IPS-20b (cell line): ENCODE results near the gene FAM162B.
A peak's percentile ranks its signal among the peaks of the same experiment; 100 is the strongest.

Experiments used
- H3K27ac ChIP-seq: one replicate; pipeline ENCODE4 v1.5.1; 2013; ENCODE audit warnings: low read length
- H3K27me3 ChIP-seq: 2 replicates; pipeline ENCODE4 v1.6.1; 2013; ENCODE audit warnings: mild to moderate bottlenecking, low read length, inconsistent platforms; ENCODE audit not compliant: insufficient read depth
- H3K36me3 ChIP-seq: 2 replicates; pipeline ENCODE4 v1.6.1; 2013; ENCODE audit warnings: low read depth, mild to moderate bottlenecking, inconsistent platforms, low read length, moderate library complexity; ENCODE audit not compliant: insufficient read depth
- H3K4me1 ChIP-seq: 2 replicates; pipeline ENCODE4 v1.6.1; 2013; ENCODE audit warnings: mild to moderate bottlenecking, control low read depth, inconsistent platforms, low read length, moderate library complexity; ENCODE audit not compliant: insufficient read depth
- H3K4me3 ChIP-seq: 2 replicates; pipeline ENCODE4 v1.5.1; 2013; ENCODE audit warnings: mild to moderate bottlenecking, low read length, inconsistent platforms
- H3K9ac ChIP-seq: 2 replicates; pipeline ENCODE4 v1.6.1; 2013; ENCODE audit warnings: low read depth, mild to moderate bottlenecking, inconsistent platforms, low read length, moderate library complexity
- H3K9me3 ChIP-seq: 2 replicates; pipeline ENCODE4 v1.6.1; 2013; ENCODE audit warnings: mild to moderate bottlenecking, low read depth, low read length, inconsistent platforms; ENCODE audit not compliant: insufficient read depth

The FAM162B gene

DNA sequence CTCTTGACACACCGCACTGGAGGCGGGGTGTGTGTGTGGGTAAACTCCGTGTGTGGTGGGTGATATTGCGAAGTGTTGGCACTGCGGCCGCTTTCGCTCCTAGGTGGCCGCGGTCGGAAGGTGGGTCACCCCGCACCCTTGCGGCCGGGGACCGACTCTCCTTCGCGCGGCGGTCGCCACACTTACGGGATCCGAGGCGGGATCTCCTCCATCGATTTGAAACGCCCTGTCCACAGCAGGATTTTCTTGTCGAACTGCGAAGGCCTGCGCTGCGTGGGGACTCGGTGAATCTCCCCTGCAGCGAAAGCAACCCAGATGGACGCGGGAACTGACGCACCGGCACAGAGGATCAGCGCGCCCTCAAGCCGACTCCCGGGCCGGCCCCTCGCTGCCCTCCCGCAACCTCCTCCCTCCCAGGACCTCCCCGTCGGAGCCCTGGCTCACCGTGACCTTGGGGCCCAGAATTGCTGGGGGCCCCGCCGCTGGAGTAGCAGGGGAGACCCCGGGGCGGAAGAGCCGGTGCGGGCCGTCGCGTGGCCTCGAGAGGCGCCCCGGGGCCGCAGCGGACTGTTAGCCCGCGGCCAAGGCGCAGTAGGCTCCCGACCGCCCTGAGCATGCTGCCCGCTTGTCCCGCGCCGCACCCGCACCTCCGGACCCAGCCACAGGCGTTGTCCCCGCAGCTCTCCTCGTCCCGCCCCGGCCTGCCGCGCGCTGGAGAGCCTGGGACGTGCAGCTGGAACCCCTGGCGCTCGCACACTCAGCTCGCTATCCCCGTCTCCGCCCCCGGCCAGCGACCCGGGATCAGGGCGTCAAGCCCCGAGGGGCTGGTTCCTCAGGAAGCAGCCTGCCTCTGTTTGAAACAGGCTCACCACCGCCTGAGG, at the start of gene FAM162B:
TSS of gene FAM162B (minus strand) at position 759 of the 881 bp plus-strand sequence. CDS start at position 616, 143 bp downstream.
- Histone ChIP-seq H3K36me3 (no peaks in the 10 kb centered on the region), H3K9ac (peak within 1 kb of the TSS; percentile 46; the same call in 1 of the 2 replicates), H3K27me3 (peaks cover 47% of the 10 kb centered on the region), H3K9me3 (no peaks in the 10 kb centered on the region), H3K27ac (no peak within 1 kb of the TSS), H3K4me3 (peak within 1 kb of the TSS; percentile 84), H3K4me1 (peaks cover 4% of the 10 kb centered on the region; the same call in 1 of the 2 replicates)

DNA sequence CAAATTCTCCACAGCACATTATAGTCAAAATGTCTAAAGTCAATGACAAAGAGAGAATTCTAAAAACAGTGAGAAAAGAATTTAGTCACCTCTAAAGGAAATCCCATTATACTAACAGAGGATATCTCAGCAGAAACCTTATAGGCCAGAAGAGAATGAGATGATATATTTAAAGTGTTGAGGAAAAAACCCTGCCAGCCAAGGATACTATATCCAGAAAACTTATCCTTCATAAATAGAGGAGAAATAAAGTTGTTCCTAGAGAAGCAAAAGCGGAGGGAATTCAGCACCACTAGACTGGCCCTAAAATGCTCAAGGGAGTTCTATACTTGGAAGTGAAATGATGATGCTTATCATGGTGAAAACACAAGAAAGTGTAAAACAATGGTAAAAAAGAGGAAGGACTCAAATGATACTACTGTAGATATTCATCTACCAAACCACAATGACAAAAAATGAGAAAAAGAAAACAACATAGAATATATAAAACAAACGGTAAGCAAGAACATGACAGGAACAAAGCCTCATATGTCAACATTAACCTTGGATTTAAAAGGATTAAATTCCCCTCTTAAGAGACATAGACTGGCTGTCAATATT, 46.6 kb upstream of the FAM162B start:
- Histone ChIP-seq H3K36me3 (no peaks in the 10 kb centered on the region), H3K27me3 (no peaks in the 10 kb centered on the region), H3K27ac (no peak overlapping the region), H3K9me3 (no peaks in the 10 kb centered on the region; the same call in 1 of the 2 replicates), H3K4me3 (no peak overlapping the region), H3K9ac (no peak overlapping the region), H3K4me1 (no peaks in the 10 kb centered on the region)

DNA sequence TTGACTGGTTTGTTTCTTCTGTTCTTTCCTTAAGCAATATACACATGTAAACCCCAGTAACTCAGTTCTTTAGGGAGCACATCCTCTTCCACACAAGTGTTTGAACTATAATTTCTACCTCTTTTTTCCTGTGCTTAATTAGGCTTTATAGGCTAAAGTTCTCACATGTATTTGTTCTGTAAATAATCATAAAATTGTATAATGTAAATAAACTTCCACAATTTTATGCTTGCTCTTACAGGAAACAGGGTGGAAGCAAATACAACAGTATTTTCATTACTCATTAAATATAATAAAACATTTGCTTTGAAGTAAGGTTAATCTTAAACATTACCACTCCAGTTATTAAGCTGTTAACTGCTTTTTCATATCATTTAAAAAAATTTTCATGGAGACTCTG, 36.5 kb upstream of the FAM162B start:
- no peaks in the 10 kb centered on the region for H3K27me3 ChIP-seq
- H3K4me3 ChIP-seq: no peak overlapping the region
- no peak overlapping the region for H3K9ac ChIP-seq
- H3K4me1 ChIP-seq: peaks cover 3% of the 10 kb centered on the region; the same call in 1 of the 2 replicates
- no peaks in the 10 kb centered on the region for H3K36me3 ChIP-seq
- H3K9me3 ChIP-seq: no peaks in the 10 kb centered on the region
- H3K27ac ChIP-seq: no peak overlapping the region

DNA sequence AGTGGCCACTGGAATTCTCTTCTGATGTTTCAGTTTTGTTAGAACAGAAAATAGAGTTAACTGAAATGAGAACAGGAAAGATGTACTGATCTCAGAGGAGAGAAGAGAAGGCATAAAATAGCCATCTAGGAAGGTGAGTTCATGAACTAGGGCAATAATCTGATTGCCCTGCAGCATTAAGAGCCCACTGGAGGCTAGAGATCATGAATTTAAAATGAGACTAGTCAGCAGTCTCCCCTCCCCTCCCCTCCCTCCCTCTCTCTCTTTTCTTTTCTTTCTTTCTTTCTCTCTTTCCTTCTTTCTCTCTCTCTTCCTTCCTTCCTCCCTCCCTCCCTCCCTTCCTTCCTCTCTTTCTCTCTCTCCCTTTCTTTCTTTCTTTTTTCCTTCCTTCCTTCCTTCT, 34.4 kb upstream of the FAM162B start:
- Histone ChIP-seq H3K9me3 (no peaks in the 10 kb centered on the region), H3K9ac (no peak overlapping the region), H3K27ac (no peak overlapping the region), H3K4me3 (no peak overlapping the region), H3K27me3 (no peaks in the 10 kb centered on the region), H3K36me3 (no peaks in the 10 kb centered on the region), H3K4me1 (peaks cover 3% of the 10 kb centered on the region; the same call in 1 of the 2 replicates)

DNA sequence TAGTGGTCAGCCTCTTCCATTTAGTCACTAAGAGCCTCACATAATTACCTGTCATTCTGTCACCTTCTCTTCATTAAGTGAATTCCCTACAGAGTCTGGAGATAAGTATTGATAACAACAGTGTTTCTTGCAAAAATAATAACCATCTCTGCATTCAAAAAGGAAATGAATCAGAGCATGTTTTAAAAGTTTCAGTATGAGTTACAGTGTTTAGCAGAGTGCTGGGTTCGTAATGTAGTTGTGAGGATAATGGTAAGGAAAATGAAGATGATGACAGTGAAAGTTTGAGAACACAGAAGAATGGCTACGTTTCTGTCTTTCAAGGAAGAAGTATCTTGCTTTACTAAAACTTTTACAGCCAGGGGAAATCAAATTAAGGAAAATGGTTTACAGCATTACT, 32.1 kb upstream of the FAM162B start:
- Histone ChIP-seq H3K9me3 (no peaks in the 10 kb centered on the region), H3K27ac (no peak overlapping the region), H3K4me1 (no peaks in the 10 kb centered on the region), H3K9ac (no peak overlapping the region), H3K4me3 (no peak overlapping the region), H3K27me3 (no peaks in the 10 kb centered on the region), H3K36me3 (no peaks in the 10 kb centered on the region)

DNA sequence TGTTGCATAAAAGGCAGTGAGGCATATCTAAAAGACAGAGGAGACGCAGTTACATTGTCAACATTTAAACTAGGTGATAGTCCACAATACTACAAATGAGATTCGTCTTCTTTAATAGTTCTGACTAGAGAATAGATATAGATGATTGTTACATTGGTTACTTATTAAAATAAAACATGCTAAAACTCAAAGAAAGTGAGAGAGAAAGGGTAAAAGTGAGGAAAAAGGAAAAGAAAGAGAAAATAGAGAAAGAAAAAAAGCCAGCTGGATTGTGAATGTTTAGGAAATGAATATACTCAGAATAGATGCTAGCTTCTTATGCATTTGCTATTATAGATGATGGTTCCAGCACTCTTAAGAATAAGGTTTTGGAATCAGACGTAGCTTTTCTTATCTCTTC, 27.7 kb upstream of the FAM162B start:
- H3K27ac ChIP-seq: no peak overlapping the region
- H3K9ac ChIP-seq: no peak overlapping the region
- H3K4me3 ChIP-seq: no peak overlapping the region
- H3K27me3 ChIP-seq: no peaks in the 10 kb centered on the region
- no peaks in the 10 kb centered on the region for H3K4me1 ChIP-seq
- no peaks in the 10 kb centered on the region for H3K9me3 ChIP-seq
- H3K36me3 ChIP-seq: no peaks in the 10 kb centered on the region

DNA sequence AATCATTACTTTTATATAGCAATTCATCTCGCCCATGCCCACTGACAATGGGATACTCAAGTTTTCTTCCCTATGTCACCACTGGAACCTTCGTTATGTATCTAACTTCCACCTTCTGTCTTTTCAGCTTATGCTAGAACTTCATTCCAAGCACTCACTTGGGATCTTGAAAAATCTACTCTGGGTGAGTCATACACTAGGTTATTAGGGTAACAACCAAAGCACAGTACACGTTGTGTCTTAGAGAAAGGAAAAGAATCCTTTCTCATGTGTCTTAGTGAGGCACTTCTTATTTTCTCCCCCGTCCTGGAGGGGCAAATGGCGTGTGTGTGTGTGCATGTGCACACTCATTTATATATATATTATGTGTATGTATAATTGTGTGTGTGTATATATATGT, 18.3 kb upstream of the FAM162B start:
- Histone ChIP-seq H3K27me3 (no peaks in the 10 kb centered on the region), H3K4me3 (no peak overlapping the region), H3K9ac (no peak overlapping the region), H3K27ac (no peak overlapping the region), H3K36me3 (no peaks in the 10 kb centered on the region), H3K9me3 (no peaks in the 10 kb centered on the region; the same call in 1 of the 2 replicates), H3K4me1 (no peaks in the 10 kb centered on the region)

DNA sequence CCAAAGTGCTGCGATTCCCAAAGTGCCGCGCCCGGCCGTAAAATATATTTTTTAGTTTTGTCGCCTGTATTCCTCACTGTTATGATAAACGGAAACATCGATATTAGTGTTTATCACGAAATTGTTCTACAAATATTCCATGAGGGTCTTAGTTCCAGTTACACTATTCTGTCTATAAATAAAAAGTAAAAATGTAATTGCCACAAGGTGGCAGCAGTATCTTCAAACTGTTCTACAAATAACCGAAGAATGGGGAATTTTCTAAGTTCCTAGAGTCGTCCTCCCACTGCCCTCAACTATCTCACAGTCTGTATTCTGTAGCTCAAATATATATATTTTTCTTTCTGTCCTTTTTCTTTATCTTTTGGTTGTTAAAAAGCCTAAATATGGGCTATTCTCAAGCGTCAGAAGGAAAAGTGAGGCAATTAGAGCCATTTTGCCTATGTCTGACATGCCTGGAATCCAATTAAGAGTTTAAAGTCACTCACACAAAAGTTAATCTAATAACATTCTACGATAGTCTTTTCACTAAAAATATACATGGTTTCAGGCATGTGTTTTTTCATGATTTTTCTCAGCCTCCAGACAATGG, 14.2 kb upstream of the FAM162B start:
- H3K27me3 ChIP-seq: no peaks in the 10 kb centered on the region
- H3K9ac ChIP-seq: no peak overlapping the region
- H3K36me3 ChIP-seq: no peaks in the 10 kb centered on the region
- no peaks in the 10 kb centered on the region for H3K9me3 ChIP-seq
- H3K27ac ChIP-seq: no peak overlapping the region
- no peaks in the 10 kb centered on the region for H3K4me1 ChIP-seq
- H3K4me3 ChIP-seq: no peak overlapping the region

DNA sequence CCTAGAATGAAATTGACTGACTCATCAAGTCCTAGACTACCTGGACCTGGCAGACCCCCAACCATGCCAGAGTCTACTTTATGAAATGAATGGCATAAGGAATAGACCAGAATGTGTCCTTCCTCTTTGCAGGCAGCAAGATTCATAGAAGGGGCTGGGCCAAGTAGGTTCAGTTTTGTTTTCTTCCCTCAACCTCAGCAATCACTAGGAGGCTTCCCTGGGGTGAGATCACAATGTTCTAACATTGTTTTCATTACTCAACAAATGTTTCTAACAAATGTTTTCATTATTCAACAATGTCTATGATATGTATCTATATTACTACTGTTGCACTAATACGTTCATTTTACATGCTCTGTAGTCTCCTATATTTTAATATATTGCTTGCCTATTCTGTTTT, 8.4 kb upstream of the FAM162B start:
- Histone ChIP-seq H3K9me3 (no peaks in the 10 kb centered on the region), H3K36me3 (no peaks in the 10 kb centered on the region), H3K4me3 (no peak overlapping the region), H3K27me3 (no peaks in the 10 kb centered on the region), H3K27ac (no peak overlapping the region), H3K4me1 (no peaks in the 10 kb centered on the region), H3K9ac (no peak overlapping the region)

DNA sequence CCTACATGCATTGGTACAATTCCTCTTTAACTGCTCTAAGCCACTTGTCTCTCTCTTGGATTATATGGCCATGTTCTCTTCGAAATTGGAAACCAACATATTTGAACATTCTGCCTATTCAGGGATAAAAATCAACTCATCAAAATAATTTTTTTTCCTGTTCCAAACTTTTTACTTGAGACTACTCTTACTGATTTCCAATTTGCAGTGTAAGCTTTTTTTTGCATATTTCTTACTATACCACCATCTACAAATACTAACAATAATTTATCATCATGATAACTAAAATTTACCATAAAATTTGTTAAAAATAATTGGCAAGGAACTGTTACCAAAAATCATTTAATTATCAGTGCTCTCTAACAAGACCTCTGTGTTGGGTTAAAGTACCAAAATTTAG, 6.9 kb upstream of the FAM162B start:
- Histone ChIP-seq H3K9ac (no peak overlapping the region), H3K27me3 (peaks cover 2% of the 10 kb centered on the region), H3K4me1 (no peaks in the 10 kb centered on the region), H3K36me3 (no peaks in the 10 kb centered on the region), H3K27ac (no peak overlapping the region), H3K9me3 (no peaks in the 10 kb centered on the region), H3K4me3 (no peak overlapping the region)

DNA sequence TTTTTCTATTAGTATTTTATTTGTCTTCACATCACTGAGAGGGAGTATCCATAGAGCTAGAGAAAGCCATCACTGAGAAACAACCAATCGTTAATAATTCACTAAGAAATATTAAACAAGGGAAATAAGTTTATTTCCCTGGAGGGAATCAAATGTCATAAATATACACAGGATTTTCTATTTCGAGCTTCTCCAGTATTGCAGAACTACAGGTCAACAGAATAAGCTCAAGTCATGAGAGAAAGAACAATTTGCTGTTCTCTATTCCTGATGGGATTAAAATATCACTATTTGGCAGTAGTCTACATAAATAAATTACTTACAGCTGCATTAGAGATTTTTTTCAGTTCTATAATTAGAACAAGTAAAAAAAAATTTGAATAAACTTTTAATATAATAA, 2.2 kb upstream of the FAM162B start:
- Histone ChIP-seq H3K36me3 (no peaks in the 10 kb centered on the region), H3K9ac (no peak overlapping the region), H3K9me3 (no peaks in the 10 kb centered on the region), H3K4me1 (no peaks in the 10 kb centered on the region), H3K4me3 (no peak overlapping the region), H3K27me3 (peaks cover 47% of the 10 kb centered on the region), H3K27ac (no peak overlapping the region)
